Measurements from ENCODE around the gene DPP4. TPM values are rescaled to one million over a fixed set of nuclear protein-coding genes. Genes with fewer than 3 reads are reported as not detected.

DPP4 gene
- total RNA-seq, 1 donor from 2014 or later = 0.82 TPM

DNA sequence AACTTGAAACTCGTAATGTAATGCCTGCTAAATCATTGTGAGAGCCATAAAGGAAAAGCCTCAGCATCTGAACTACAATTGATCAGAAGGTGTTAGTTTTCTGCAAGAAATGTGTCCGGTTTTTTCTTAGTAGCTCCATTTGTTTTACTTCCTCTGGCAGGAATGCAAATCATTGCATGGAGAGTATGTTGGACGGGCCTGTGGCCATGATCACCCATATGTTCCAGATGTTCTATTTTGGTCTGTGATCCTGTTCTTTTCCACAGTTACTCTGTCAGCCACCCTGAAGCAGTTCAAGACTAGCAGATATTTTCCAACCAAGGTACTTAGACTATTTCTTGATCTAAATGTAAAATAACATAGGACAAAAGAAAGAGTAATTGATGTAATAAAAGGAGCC is 126.6 kb downstream of the DPP4 start:
- no peak overlapping the region for H3K27ac Mint-ChIP-seq (ENCODE audit: unreplicated experiment)
- no peaks in the 10 kb centered on the region for H3K36me3 Mint-ChIP-seq (ENCODE audit: low read depth)
- no peak overlapping the region for H3K4me3 Mint-ChIP-seq
- DNase-seq (ENCODE audit: low read depth, low spot score) = no peak
- no peaks in the 10 kb centered on the region for H3K9me3 Mint-ChIP-seq
- H3K27me3 Mint-ChIP-seq (ENCODE audit: low read depth) = peaks cover 29% of the 10 kb centered on the region
- TF ChIP-seq, protein P1, sequence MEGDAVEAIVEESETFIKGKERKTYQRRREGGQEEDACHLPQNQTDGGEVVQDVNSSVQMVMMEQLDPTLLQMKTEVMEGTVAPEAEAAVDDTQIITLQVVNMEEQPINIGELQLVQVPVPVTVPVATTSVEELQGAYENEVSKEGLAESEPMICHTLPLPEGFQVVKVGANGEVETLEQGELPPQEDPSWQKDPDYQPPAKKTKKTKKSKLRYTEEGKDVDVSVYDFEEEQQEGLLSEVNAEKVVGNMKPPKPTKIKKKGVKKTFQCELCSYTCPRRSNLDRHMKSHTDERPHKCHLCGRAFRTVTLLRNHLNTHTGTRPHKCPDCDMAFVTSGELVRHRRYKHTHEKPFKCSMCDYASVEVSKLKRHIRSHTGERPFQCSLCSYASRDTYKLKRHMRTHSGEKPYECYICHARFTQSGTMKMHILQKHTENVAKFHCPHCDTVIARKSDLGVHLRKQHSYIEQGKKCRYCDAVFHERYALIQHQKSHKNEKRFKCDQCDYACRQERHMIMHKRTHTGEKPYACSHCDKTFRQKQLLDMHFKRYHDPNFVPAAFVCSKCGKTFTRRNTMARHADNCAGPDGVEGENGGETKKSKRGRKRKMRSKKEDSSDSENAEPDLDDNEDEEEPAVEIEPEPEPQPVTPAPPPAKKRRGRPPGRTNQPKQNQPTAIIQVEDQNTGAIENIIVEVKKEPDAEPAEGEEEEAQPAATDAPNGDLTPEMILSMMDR (conservative IDR thresholded peaks at IDR 0.05) = no peak
- H3K4me1 Mint-ChIP-seq = no peaks in the 10 kb centered on the region

DNA sequence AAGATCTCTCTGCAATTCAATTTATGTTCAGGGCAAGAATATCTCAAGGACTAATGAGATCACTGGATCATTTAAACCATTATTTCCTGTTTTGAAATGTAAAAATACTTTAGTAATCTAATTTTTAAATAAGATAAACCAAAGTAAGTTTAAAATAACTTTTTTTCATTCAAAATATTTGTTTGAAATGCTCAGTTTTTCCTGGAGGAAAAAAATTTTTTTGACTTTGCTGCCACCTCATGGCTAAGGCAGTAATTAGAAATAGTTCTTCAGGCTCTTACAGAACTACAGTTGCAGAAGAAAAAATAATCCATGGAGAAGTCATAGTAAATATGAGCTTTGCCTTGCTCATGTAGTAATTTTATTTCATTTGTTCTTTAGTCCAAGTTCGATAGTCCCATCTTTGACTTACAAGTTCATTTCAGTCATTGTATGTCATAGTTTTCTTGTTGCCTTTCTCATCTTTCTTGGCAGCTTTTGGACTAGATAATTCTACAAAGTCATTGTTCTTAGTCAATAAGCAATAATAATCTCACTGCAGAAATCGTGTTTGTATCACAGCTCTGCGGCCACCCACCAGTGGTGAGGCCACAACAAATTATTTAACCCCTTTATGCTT is 127.4 kb downstream of the DPP4 start:
- H3K27me3 Mint-ChIP-seq (ENCODE audit: low read depth) = peaks cover 34% of the 10 kb centered on the region
- TF ChIP-seq, protein P1 (conservative IDR thresholded peaks at IDR 0.05) = peak; percentile 80
- peak; percentile 4 for DNase-seq (ENCODE audit: low read depth, low spot score)
- no peak overlapping the region for H3K27ac Mint-ChIP-seq (ENCODE audit: unreplicated experiment)
- H3K4me1 Mint-ChIP-seq = no peaks in the 10 kb centered on the region
- H3K9me3 Mint-ChIP-seq = no peaks in the 10 kb centered on the region
- H3K36me3 Mint-ChIP-seq (ENCODE audit: low read depth) = no peaks in the 10 kb centered on the region
- no peak overlapping the region for H3K4me3 Mint-ChIP-seq

DNA sequence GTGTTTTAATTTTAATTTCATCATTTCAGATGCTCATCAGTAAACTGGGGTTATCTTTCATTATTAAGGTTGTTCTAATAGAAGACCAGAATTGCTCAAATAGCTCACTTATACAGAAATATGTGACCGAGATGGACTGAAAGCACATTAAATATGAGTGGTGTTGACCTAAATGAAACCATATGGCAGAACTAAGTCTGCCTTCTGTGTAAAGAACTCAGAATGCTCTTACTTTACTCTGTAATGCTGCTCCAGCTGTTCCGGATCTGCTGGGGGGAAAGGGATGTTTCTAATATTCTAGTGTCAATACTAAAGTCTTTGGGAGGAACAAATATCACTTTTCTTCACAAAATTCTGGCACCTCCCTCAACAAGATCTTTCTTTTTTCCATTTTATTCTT is 131.0 kb downstream of the DPP4 start:
- H3K4me1 Mint-ChIP-seq = no peaks in the 10 kb centered on the region
- H3K27me3 Mint-ChIP-seq (ENCODE audit: low read depth) = peaks cover 49% of the 10 kb centered on the region
- no peaks in the 10 kb centered on the region for H3K36me3 Mint-ChIP-seq (ENCODE audit: low read depth)
- TF ChIP-seq, protein P1 (conservative IDR thresholded peaks at IDR 0.05) = no peak
- H3K9me3 Mint-ChIP-seq = no peaks in the 10 kb centered on the region
- no peak overlapping the region for H3K27ac Mint-ChIP-seq (ENCODE audit: unreplicated experiment)
- no peak overlapping the region for H3K4me3 Mint-ChIP-seq
- DNase-seq (ENCODE audit: low read depth, low spot score) = no peak

Other genes with a start within 250 kb of the DPP4 start
- gene GCG, start 78.0 kb upstream of the DPP4 start, total RNA-seq = 0.27 TPM in 1 of 2 replicates, not detected in the other
- 0.50 TPM in 1 of 2 replicates, not detected in the other for gene FAP, start 169.2 kb upstream of the DPP4 start, total RNA-seq
- gene IFIH1, start 244.5 kb upstream of the DPP4 start, total RNA-seq = 0.23 and 0.27 TPM in 2 replicates

All from neural crest cell (in vitro differentiated cells).